Fibroblast of villous mesenchyme (primary cell): ENCODE measurements around the gene PITX1. TPM values are rescaled to one million over a fixed set of nuclear protein-coding genes. Genes with fewer than 3 reads are reported as not detected.

Experiments used
- DNase-seq: peaks from one replicate; pipeline ENCODE4 v3.0.0-alpha.2; 2010; ENCODE audit warnings: low read depth
- H3K4me3 ChIP-seq: 2 replicates; pipeline ENCODE4 v1.5.1; 2011; ENCODE audit warnings: low read depth, mild to moderate bottlenecking, low read length
- CTCF ChIP-seq: IDR thresholded peaks from 2 replicates; pipeline ENCODE4 v1.5.1; 2012; ENCODE audit warnings: low read depth, mild to moderate bottlenecking, low read length; ENCODE audit not compliant: insufficient read depth
- total RNA-seq: library from RNA; depleted of rRNA; stranded (reverse); fragments of >200 nt; gene quantifications from 2 replicates; pipeline ENCODE4 v1.2.3, GENCODE V29; 2012

PITX1 gene
- total RNA-seq, 1 donor, result 19.9 TPM

DNA sequence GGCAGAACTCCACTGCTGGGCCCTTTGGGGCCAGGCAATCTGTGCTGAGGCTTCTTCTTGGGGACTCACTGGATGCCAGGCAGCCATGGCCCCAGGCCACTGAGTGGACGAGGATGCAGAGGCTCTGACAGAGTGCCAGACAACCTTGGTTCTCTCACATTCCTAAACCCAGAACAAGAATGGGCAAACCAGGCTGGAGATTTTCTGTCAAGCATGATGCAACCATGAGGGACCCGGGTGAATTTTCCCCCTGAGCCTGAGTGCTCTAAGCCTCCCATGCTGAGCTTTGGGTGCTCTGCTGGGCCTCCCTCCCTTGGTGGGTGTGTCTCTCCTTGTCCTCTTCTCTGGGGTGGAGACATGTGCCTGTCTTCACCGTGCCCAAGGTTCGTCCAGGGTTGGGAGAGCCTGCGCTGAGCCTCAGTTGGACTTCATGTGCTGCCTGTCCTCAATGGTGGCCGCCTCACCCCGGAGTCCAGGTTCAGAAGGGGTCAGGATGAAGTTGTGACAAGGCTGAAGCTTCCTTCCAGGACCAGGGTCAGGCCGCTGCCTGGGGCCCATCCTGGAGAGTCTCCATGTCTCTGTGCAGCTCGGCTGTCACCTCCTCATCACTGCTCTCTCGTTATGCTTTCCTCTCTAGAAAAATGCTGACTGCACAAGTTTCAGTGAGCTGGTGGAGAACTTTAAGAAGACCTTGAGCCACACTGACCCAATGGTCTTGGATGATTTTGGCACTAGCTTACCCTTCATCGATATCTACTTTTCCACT lies 24.1 kb downstream of the PITX1 start:
- DNase-seq, result no peak
- no peak for TF ChIP-seq CTCF
- no peak overlapping the region for H3K4me3 ChIP-seq

- no peak for DNase-seq
- no peak for TF ChIP-seq CTCF
- H3K4me3 ChIP-seq, result no peak overlapping the region
These were observed 24.9 kb downstream of the PITX1 start for GRCh38 chr5:135008981-135009735.

DNA sequence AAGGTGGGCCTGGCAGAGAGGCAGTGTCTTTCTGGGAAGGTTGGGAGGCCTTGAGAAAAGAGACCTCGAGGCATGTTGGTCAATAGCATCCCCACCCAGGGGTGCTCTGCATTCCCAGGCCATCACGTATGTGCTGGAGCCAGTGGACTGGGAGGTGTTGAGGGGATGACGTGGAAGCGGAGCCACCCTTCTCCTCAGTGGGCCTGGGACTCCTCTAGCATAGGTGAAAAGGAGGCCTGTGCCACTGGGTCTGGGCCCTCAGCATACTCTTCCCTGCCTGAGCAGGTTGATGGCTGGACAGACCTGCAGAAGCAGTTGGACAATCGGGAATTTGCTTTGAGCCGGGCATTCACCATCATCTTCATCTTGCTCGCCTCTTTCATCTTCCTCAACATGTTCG lies 25.5 kb downstream of the PITX1 start:
- no peak overlapping the region for H3K4me3 ChIP-seq
- no peak for DNase-seq

DNA sequence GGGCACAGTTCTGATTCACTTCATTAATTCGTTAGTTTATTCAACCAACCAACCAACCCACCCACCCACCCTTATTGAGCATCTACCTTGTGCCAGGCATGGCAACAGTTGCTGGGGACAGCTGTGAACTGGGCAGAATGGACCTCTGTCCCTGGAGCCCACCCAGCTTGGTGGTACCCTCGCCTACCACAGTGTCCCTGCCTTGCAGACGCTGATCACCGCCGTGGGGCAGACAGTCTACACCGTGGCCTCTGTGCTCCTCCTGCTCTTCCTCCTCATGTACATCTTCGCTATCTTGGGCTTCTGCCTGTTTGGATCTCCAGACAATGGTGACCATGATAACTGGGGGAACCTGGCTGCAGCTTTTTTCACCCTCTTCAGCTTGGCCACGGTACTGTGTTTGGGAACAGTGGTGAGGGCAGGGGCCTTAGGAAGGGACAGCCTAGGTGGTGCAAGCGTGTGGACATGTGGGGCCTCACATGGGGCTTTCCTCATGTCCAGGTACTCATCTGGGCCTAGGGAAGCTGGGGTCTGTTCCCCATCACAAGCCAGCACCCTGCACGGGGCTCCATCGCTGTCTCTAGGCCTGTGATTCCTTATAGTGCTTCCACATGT lies 26.2 kb downstream of the PITX1 start:
- TF ChIP-seq CTCF, result no peak
- H3K4me3 ChIP-seq, result no peak overlapping the region
- DNase-seq, result no peak

More for the DNA sequence above, 25.5 kb downstream of the PITX1 start:
- TF ChIP-seq CTCF, result no peak

DNA sequence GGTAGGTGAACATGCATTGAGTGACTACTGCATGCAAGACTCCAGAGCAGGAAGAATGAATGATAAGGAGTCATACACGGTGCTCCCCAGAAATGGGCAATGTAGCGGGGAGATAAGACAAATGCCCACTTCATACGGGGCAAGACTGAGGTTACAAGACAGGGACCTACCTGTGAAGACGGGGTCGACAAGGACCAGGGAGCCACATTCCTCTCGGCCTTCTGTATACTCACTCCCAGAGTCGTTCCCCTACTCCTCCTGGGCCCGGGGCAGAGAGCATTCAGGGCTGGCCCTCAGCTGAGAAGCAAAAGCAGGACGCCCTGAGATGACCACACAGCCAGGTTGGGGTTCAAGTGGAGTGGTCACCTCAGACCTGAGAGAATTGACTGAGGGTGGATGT lies 26.7 kb downstream of the PITX1 start:
- TF ChIP-seq CTCF, result no peak
- DNase-seq, result no peak
- H3K4me3 ChIP-seq, result no peak overlapping the region

GRCh38 chr5:135005076-135005475 lies 29.0 kb downstream of the PITX1 start:
- DNase-seq, result no peak
- H3K4me3 ChIP-seq, result no peak overlapping the region
- TF ChIP-seq CTCF, result no peak
